ENCODE data around the gene BST2. TPM values are rescaled to one million over a fixed set of nuclear protein-coding genes. Genes with fewer than 3 reads are reported as not detected.
"Not testable (repeated sequence)": the region's sequence is repeated elsewhere in the genome, so short reads cannot be mapped to it uniquely, and the experiment has no call there.

BST2 gene
- total RNA-seq, 1 donor from 2014 or later = 153 TPM

DNA sequence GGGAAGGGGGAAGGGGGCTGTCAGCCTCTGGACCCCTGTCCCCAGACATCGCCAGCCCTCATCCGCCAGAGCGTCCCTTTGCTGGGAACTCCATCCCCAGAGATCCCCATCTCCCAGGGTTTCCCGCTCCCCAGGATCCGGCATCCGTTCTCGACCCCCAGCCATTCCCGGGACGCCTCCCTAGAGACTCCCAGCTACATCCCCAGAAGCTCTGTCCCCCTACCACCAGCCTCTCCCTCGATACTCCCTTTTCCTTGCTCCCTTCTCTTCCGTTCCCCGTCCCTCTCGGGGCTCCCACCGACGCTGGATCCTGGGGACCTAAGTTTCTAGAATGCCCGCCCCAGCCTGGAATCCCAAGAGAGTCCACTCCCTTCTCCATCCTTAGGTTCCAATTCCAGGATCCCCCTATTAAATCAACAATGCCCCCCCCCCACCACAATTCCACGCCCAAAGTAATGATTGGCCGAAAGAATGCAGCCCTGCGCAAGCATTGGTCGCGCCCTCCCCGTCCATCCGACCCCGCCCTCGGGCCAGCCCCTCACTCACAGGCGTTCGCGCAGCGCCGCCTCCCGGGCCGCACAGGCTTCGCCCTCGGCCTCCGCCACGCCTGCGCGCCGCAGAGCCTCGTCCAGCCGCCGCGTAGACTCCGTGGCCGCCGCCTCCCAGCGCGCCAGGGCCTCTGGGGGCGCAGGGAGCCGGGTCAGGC is 14.6 kb downstream of the BST2 start:
- Mint-ChIP-seq H3K4me3 (peak overlapping the region; percentile 98), H3K27me3 (peaks cover 16% of the 10 kb centered on the region), H3K9me3 (no peaks in the 10 kb centered on the region), H3K27ac (peak overlapping the region; percentile 34), H3K36me3 (ENCODE audit: low read depth) (peaks cover 10% of the 10 kb centered on the region), H3K4me1 (peaks cover 20% of the 10 kb centered on the region)
- peak; percentile 98 for DNase-seq
- intact Hi-C loops (cut with micrococcal nuclease) = loop anchor here (1.0 to 10.0 kb wide), 3 partner anchors 14 to 316 kb away; partner anchors contain the start of genes BST2, HAUS8 and MYO9B

- Mint-ChIP-seq H3K4me1 (peaks cover 17% of the 10 kb centered on the region), H3K4me3 (peak overlapping the region; percentile 98), H3K27ac (no peak overlapping the region), H3K9me3 (no peaks in the 10 kb centered on the region), H3K36me3 (ENCODE audit: low read depth) (peaks cover 8% of the 10 kb centered on the region), H3K27me3 (peaks cover 16% of the 10 kb centered on the region)
- DNase-seq = peak; percentile 68
- intact Hi-C loops (cut with micrococcal nuclease) = loop anchor here (2.0 to 10.0 kb wide), 2 partner anchors 15 to 315 kb away; partner anchors contain the start of genes BST2, HAUS8 and MYO9B
These were observed 15.3 kb downstream of the BST2 start for GRCh38 chr19:17389957-17390664.

DNA sequence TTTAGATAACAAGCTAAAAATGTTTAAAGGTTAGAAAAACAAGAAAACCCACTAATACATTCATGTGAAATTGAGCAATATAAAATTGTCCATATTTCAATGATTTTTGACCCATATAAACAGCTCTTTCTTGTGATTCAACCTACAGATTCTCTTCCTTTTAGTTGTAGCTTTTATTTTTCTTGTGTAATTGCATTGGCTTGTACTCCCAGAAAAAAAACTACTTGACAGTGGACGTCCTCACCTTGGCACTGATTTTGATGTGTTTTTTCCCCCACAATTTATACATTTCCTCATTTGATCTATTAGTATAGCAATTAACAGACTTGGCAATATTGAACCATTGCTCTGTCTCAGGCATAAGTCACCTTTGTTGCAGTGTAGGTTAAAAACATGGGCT is 16.1 kb downstream of the BST2 start:
- peaks cover 16% of the 10 kb centered on the region for H3K27me3 Mint-ChIP-seq
- DNase-seq = no peak
- H3K4me3 Mint-ChIP-seq = no peak overlapping the region
- intact Hi-C loops (cut with micrococcal nuclease) = no loop called here
- H3K36me3 Mint-ChIP-seq (ENCODE audit: low read depth) = peaks cover 4% of the 10 kb centered on the region
- no peak overlapping the region for H3K27ac Mint-ChIP-seq
- peaks cover 12% of the 10 kb centered on the region for H3K4me1 Mint-ChIP-seq
- no peaks in the 10 kb centered on the region for H3K9me3 Mint-ChIP-seq

GRCh38 chr19:17385878-17386611 is 19.4 kb downstream of the BST2 start:
- peaks cover 16% of the 10 kb centered on the region for H3K27me3 Mint-ChIP-seq
- DNase-seq = peak; percentile 90
- H3K36me3 Mint-ChIP-seq (ENCODE audit: low read depth) = peaks cover 2% of the 10 kb centered on the region
- H3K4me1 Mint-ChIP-seq = peaks cover 10% of the 10 kb centered on the region
- peak overlapping the region; percentile 13 for H3K27ac Mint-ChIP-seq
- H3K4me3 Mint-ChIP-seq = no peak overlapping the region
- no peaks in the 10 kb centered on the region for H3K9me3 Mint-ChIP-seq
- intact Hi-C loops (cut with micrococcal nuclease) = loop anchor here (1.0 kb wide), 2 partner anchors 40 to 94 kb away; no protein-coding TSS in a partner anchor

- Mint-ChIP-seq H3K27me3 (peaks cover 6% of the 10 kb centered on the region), H3K4me3 (no peak overlapping the region), H3K4me1 (peaks cover 8% of the 10 kb centered on the region), H3K9me3 (no peaks in the 10 kb centered on the region), H3K27ac (no peak overlapping the region), H3K36me3 (ENCODE audit: low read depth) (peaks cover 2% of the 10 kb centered on the region)
- DNase-seq = no peak
- intact Hi-C loops (cut with micrococcal nuclease) = no loop called here
These were observed 24.8 kb downstream of the BST2 start for GRCh38 chr19:17380426-17381138.

- peaks cover 2% of the 10 kb centered on the region for H3K36me3 Mint-ChIP-seq (ENCODE audit: low read depth)
- intact Hi-C loops (cut with micrococcal nuclease) = no loop called here
- no peak overlapping the region for H3K4me3 Mint-ChIP-seq
- no peaks in the 10 kb centered on the region for H3K9me3 Mint-ChIP-seq
- peaks cover 6% of the 10 kb centered on the region for H3K27me3 Mint-ChIP-seq
- peaks cover 8% of the 10 kb centered on the region for H3K4me1 Mint-ChIP-seq
- no peak overlapping the region for H3K27ac Mint-ChIP-seq
- DNase-seq = no peak
These were observed 26.2 kb downstream of the BST2 start for GRCh38 chr19:17379221-17379631.

GRCh38 chr19:17378271-17378670 is 27.2 kb downstream of the BST2 start:
- H3K36me3 Mint-ChIP-seq (ENCODE audit: low read depth) = peaks cover 2% of the 10 kb centered on the region
- H3K4me1 Mint-ChIP-seq = peaks cover 6% of the 10 kb centered on the region

DNA sequence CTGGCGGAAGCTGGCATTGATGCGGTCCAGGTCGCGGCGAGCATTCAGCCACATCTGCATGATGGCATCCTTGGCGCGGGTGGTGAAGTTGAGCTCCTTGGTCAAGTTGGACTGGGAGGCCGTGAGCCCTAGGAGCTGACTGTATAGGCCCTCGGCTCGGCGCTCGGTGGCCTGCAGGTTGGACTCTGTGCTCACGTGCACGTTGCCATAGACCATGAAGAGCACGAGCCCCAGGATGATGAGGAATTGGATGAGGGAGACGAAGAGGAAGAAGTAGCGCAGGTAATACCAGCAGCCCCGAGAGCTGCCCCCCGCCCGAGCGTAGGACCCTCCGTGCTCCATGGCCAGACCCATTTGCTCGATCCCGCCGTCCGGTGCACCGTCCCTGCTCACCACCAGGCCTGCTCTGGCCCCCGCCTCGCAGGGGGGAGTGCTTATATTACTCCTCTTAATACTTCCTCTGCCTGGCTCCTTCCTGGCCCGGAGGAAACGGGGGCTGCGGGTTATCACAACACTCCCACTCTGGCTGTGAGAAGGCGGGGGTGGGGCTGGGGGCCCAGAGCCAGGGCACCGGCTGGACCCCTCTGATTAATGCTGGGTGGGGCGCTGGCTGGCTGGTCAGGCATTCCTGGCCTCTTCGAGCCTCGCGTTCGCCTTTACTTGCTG is 28.4 kb downstream of the BST2 start, which contains the start of gene PLVAP:
PLVAP (minus strand) TSS at position 408 of the 666 bp plus-strand sequence; CDS start at position 354, 54 bp downstream.
- no peak for DNase-seq
- Mint-ChIP-seq H3K36me3 (ENCODE audit: low read depth) (peaks cover 2% of the 10 kb centered on the region), H3K27ac (no peak within 1 kb of the TSS), H3K4me3 (no peak within 1 kb of the TSS), H3K9me3 (no peaks in the 10 kb centered on the region), H3K4me1 (peaks cover 2% of the 10 kb centered on the region), H3K27me3 (peaks cover 6% of the 10 kb centered on the region)
- intact Hi-C loops (cut with micrococcal nuclease) = no loop called here

More at GRCh38 chr19:17378271-17378670, 27.2 kb downstream of the BST2 start:
- DNase-seq = no peak
- Mint-ChIP-seq H3K4me3 (no peak overlapping the region), H3K27ac (no peak overlapping the region), H3K27me3 (peaks cover 6% of the 10 kb centered on the region), H3K9me3 (no peaks in the 10 kb centered on the region)
- intact Hi-C loops (cut with micrococcal nuclease) = no loop called here

GRCh38 chr19:17370026-17370587 is 35.3 kb downstream of the BST2 start:
- no peaks in the 10 kb centered on the region for H3K36me3 Mint-ChIP-seq (ENCODE audit: low read depth)
- peaks cover 9% of the 10 kb centered on the region for H3K27me3 Mint-ChIP-seq
- H3K4me1 Mint-ChIP-seq = no peaks in the 10 kb centered on the region
- DNase-seq = no peak
- H3K27ac Mint-ChIP-seq = no peak overlapping the region
- H3K9me3 Mint-ChIP-seq = no peaks in the 10 kb centered on the region
- intact Hi-C loops (cut with micrococcal nuclease) = no loop called here
- no peak overlapping the region for H3K4me3 Mint-ChIP-seq

- Mint-ChIP-seq H3K4me1 (no peaks in the 10 kb centered on the region), H3K27ac (no peak overlapping the region), H3K9me3 (no peaks in the 10 kb centered on the region), H3K27me3 (peaks cover 15% of the 10 kb centered on the region), H3K4me3 (no peak overlapping the region), H3K36me3 (ENCODE audit: low read depth) (no peaks in the 10 kb centered on the region)
- intact Hi-C loops (cut with micrococcal nuclease) = no loop called here
- no peak for DNase-seq
These were observed 40.1 kb downstream of the BST2 start for GRCh38 chr19:17365361-17365760.

DNA sequence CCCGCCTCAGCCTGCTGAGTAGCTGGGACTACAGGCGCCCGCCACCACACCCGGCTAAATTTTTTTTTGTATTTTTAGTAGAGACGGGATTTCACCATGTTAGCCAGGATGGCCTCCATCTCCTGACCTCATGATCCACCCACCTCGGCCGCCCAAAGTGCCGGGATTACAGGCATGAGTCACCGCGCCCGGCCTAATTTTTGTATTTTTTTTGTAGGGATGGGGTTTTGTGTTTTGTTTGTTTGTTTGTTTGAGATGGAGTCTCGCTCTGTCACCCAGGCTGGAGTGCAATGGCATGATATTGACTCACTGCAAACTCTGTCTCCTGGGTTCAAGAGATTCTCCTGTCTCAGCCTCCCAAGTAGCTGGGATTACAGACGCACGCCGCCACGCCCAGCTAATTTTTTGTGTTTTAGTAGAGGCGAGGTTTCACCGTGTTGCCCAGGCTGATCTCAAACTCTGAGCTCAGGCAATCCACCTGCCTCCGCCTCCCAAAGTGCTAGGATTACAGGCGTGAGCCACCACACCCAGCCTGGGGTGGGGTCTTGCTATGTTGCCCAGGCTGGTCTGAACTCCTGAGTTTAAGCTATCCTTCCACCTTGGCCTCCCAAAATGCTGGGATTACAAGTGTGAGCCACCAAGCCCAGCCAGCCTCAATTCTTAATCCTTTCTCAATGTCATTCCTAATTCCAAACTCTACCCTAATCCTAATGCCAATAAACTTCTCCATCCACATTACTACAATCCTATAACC is 41.4 kb downstream of the BST2 start:
- H3K27ac Mint-ChIP-seq; DNase-seq; H3K36me3 Mint-ChIP-seq (ENCODE audit: low read depth); H3K4me1 Mint-ChIP-seq; intact Hi-C loops (cut with micrococcal nuclease); H3K9me3 Mint-ChIP-seq; H3K4me3 Mint-ChIP-seq: not testable (repeated sequence)
- H3K27me3 Mint-ChIP-seq = peaks cover 12% of the 10 kb centered on the region
